Stomach (tissue), 9 donors: ENCODE data around the gene TLR8. TPM values are rescaled to one million over a fixed set of nuclear protein-coding genes. Genes with fewer than 3 reads are reported as not detected.
A peak's percentile ranks its signal among the peaks of the same experiment; 100 is the strongest.

Source experiments
- DNase-seq, 2 donors: peaks; one replicate each; pipeline versions ENCODE4 v3.0.0 to v3.0.0-alpha.2; 2013 to 2019
- H3K27ac ChIP-seq, 5 donors: fragments of 200-600 bp in 4 of 5; sonication (generic) in 4 of 5; one replicate each; pipeline ENCODE4 v1.5.1; 2013 to 2019; ENCODE audit warnings: mild to moderate bottlenecking in 1 of 5, moderate library complexity in 1 of 5
- H3K27me3 ChIP-seq, 3 donors: fragments of 200-600 bp; sonication (generic); one replicate each; pipeline ENCODE4 v1.5.1; 2017 to 2019; ENCODE audit warnings: mixed run types in 1 of 3
- H3K36me3 ChIP-seq, 4 donors: fragments of 200-600 bp; sonication (generic); 1 replicate in 3 of 4; 2 replicates in 1 of 4; pipeline ENCODE4 v1.5.1; 2016 to 2019
- H3K4me1 ChIP-seq, 4 donors: fragments of 200-600 bp; sonication (generic); one replicate each; pipeline ENCODE4 v1.5.1; 2016 to 2019
- H3K4me3 ChIP-seq, 4 donors: fragments of 200-600 bp; sonication (generic) in 3 of 4; one replicate each; pipeline ENCODE4 v1.5.1; 2016 to 2019; ENCODE audit warnings: mild to moderate bottlenecking in 1 of 4
- H3K9me3 ChIP-seq, 4 donors: fragments of 200-600 bp; sonication (generic); one replicate each; pipeline ENCODE4 v1.5.1; 2016 to 2019
- CTCF ChIP-seq, 7 experiments: fragments of 450-650 bp in 4 of 7; fragments of 200-600 bp in 3 of 7; sonication (generic) in 3 of 7; IDR thresholded peaks; one replicate each; pipeline ENCODE4 v1.5.1; 2016 to 2019; ENCODE audit warnings: antibody characterized with exemption in 7 of 7, control low read depth in 2 of 7, mild to moderate bottlenecking in 1 of 7
- EP300 ChIP-seq: sonication (generic); formaldehyde crosslinking; IDR thresholded peaks from one replicate; pipeline ENCODE4 v1.6.1; 2017; ENCODE audit warnings: antibody characterized with exemption
- POLR2A ChIP-seq, 4 donors: fragments of 450-650 bp; IDR thresholded peaks; one replicate each; pipeline ENCODE4 v1.6.1; 2016; ENCODE audit warnings: antibody characterized with exemption in 4 of 4, control low read depth in 2 of 4, mild to moderate bottlenecking in 1 of 4, moderate library complexity in 1 of 4
- POLR2AphosphoS5 ChIP-seq, 3 donors: sonication (generic); formaldehyde crosslinking; IDR thresholded peaks; one replicate each; pipeline ENCODE4 v1.6.1; 2016; ENCODE audit warnings: antibody characterized with exemption in 3 of 3
- WGBS, 5 donors: extraction: QIAGEN DNeasy Blood & Tissue Kit in 3 of 5; methylation state at CpG; one replicate each; pipeline versions ENCODE4 v1.1.5 to v1.1.7; 2013 to 2018; 5-methylcytosine and 5-hydroxymethylcytosine counted together
- intact Hi-C: fragments of 100-400 bp; cut with DNase I; formaldehyde crosslinking; loops from one replicate; pipeline ENCODE4 v1.15.1; 2023; ENCODE audit warnings: low total_unique reads
- polyA plus RNA-seq, 3 donors: library from polyadenylated mRNA; stranded (reverse); fragments of 200-250 nt; gene quantifications; one replicate each; pipeline ENCODE4 v1.2.3, GENCODE V29; 2013
- total RNA-seq, 5 donors: library from RNA; depleted of rRNA; stranded (reverse); fragments of >200 nt; gene quantifications; one replicate each; pipeline versions ENCODE4 v1.1.0 to v1.2.3, GENCODE V29; 2014 to 2016
- donor health status: healthy with polysubstance abuse.
- donor health status: Bipolar disorder and iron deficiency.
- donor health status: healthy.

Gene TLR8
- total and polyA plus RNA-seq, 8 donors = 0.13 to 4.0 (median 1.5) TPM; not detected in 3

- DNase-seq = peak in 1 of 2 donors; percentile 79
- H3K36me3 ChIP-seq = no peaks in the 10 kb centered on the region
- peak overlapping the region; percentile 71 to 89 (median 74) for H3K27ac ChIP-seq
- H3K4me3 ChIP-seq = no peak overlapping the region
- intact Hi-C loops = loop anchor here (5.0 kb wide), 1 partner anchor 525 kb away; no protein-coding TSS in a partner anchor
- peaks cover 0 to 23% (median 15%) of the 10 kb centered on the region in 4 donors for H3K4me1 ChIP-seq
- WGBS, 5 donors = 45 to 57% (median 50%) methylated on average over 8 of the region's 8 CpGs
- no peak for TF ChIP-seq POLR2A (IDR thresholded peaks at IDR 0.05)
- peak in 2 of 3 donors; percentile 35 to 40 for TF ChIP-seq POLR2AphosphoS5 (IDR thresholded peaks at IDR 0.05)
- TF ChIP-seq EP300 = no peak
- no peak for TF ChIP-seq CTCF (IDR thresholded peaks at IDR 0.05)
- H3K9me3 ChIP-seq = no peaks in the 10 kb centered on the region
- H3K27me3 ChIP-seq = no peaks in the 10 kb centered on the region
These were observed 50.5 kb downstream of the TLR8 start for GRCh38 chrX:12956704-12957534.

- DNase-seq = no peak
- no peak for TF ChIP-seq POLR2A (IDR thresholded peaks at IDR 0.05)
- TF ChIP-seq CTCF (IDR thresholded peaks at IDR 0.05) = no peak
- TF ChIP-seq EP300 = no peak
- TF ChIP-seq POLR2AphosphoS5 (IDR thresholded peaks at IDR 0.05) = no peak
- intact Hi-C loops = loop anchor here (5.0 kb wide), 1 partner anchor 524 kb away; no protein-coding TSS in a partner anchor
- Histone ChIP-seq H3K4me1 (peaks cover 0 to 23% (median 15%) of the 10 kb centered on the region in 4 donors), H3K9me3 (no peaks in the 10 kb centered on the region), H3K36me3 (no peaks in the 10 kb centered on the region), H3K27ac (peak overlapping the region in 2 of 5 donors; percentile 84 to 89), H3K27me3 (no peaks in the 10 kb centered on the region), H3K4me3 (no peak overlapping the region)
- 62 to 69% (median 65%) methylated on average over 5 of the region's 5 CpGs for WGBS, 5 donors
These were observed 51.6 kb downstream of the TLR8 start for GRCh38 chrX:12958059-12958458.

- DNase-seq = no peak
- Histone ChIP-seq H3K27ac (peak overlapping the region in 2 of 5 donors; percentile 84 to 89), H3K36me3 (no peaks in the 10 kb centered on the region), H3K4me1 (peaks cover 0 to 23% (median 15%) of the 10 kb centered on the region in 4 donors), H3K27me3 (no peaks in the 10 kb centered on the region), H3K4me3 (no peak overlapping the region), H3K9me3 (no peaks in the 10 kb centered on the region)
- TF ChIP-seq EP300 = no peak
- TF ChIP-seq CTCF (IDR thresholded peaks at IDR 0.05) = no peak
- no peak for TF ChIP-seq POLR2AphosphoS5 (IDR thresholded peaks at IDR 0.05)
- no peak for TF ChIP-seq POLR2A (IDR thresholded peaks at IDR 0.05)
- WGBS, 5 donors = 80 to 98% (median 90%) methylated on average over 4 of the region's 4 CpGs
- intact Hi-C loops = loop anchor here (5.0 kb wide), 1 partner anchor 524 kb away; no protein-coding TSS in a partner anchor
These were observed 52.0 kb downstream of the TLR8 start for GRCh38 chrX:12958461-12958860.

- H3K4me3 ChIP-seq = no peak overlapping the region
- WGBS, 5 donors = 40 to 80% (median 62%) methylated on average over 2 of the region's 2 CpGs
- peak overlapping the region in 1 of 5 donors; percentile 8 for H3K27ac ChIP-seq
- intact Hi-C loops = no loop called here
- H3K36me3 ChIP-seq = no peaks in the 10 kb centered on the region
- TF ChIP-seq CTCF (IDR thresholded peaks at IDR 0.05) (no peak), POLR2AphosphoS5 (IDR thresholded peaks at IDR 0.05) (no peak), EP300 (no peak), POLR2A (IDR thresholded peaks at IDR 0.05) (no peak)
- no peaks in the 10 kb centered on the region for H3K27me3 ChIP-seq
- H3K9me3 ChIP-seq = no peaks in the 10 kb centered on the region
- H3K4me1 ChIP-seq = peaks cover 0 to 12% (median 6%) of the 10 kb centered on the region in 4 donors
- no peak for DNase-seq
These were observed 54.8 kb downstream of the TLR8 start for GRCh38 chrX:12961196-12961718.
